Medulla oblongata (tissue), 1 donor: ENCODE data around the gene PCMT1.

Source experiments
- DNase-seq: peaks from one replicate; pipeline ENCODE4 v3.0.0-alpha.2; 2015; ENCODE audit errors: extremely low spot score

The PCMT1 gene

DNA sequence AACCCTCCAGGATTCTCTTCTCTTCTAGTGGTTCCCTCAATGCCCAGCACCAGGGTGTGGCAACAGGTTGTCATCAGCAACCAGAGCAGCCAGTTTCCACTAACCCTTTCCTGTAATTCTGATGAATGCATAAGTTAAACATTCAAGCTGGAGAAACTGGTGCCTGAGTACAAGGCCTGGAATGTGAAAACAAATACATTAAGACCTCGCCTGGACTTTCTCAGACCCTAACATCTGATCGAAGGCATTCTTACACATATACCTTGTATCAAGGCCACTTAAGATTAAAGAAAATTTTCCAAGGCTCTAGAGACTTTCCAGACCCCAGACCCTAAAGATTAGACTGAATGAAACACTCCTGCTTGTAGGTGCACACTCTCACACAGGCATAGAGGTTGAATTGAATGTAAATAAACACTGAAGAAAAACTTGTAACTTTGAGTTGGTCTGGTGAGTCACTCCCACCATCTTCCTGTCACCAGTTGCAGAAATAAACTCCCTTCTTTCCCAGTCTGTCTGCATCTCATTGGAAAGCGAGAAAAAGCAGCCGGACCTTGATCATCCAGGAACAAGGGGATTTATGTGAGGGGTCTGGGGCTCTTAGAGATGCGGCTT, 105.6 kb downstream of the PCMT1 start:
- no peak for DNase-seq

DNA sequence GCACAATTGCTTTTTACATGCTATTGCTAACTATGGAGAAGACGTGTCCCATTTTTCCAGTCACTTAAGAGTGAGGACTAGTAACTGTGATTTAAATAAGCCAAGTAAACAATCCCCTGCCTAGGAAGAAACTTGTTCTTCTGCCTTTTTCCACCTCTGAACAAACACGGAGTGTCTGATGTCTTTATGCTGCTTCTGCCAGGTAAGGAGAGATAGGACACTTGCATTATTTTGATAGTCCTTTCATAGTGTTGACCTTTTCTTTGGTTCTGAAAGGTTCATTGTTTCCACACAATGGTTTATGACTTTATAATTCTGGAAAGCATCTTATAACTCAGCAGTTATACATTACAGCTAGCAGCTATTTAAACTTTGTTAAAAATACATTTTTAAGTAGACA, 106.2 kb downstream of the PCMT1 start:
- DNase-seq: no peak

DNA sequence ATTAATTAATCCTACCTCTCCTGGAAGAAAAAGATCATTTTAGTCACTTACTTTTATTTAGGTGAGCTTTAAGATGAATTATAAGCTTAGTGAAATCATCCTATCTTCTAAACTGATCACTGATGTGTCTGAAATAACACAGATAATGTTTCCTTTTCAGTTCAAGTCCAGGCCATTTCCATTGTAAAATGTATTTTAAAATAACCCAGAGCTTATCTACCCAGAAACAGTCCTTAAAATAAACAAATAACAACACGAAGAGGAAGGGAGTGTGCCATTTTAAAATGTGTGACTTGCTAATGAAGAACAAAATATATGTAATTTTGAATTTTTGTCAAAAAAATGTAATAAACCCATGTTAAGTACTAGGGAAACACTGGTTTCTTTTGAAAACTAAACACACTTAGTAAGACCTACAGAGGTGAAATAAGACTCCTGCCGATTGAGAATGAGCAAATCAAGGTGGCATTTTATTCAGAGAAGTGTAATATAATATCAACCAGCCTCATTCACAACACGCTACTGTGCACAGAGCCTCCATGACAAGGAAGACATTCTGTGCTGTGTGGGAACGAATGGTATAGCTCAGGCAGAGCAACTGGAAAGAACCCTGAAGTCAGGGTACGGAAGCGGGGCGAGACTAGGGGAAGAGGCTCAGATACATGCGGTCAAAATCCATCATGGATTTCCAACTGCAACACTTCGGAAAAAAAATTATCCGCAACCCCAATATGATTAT, 106.9 kb downstream of the PCMT1 start:
- no peak for DNase-seq

DNA sequence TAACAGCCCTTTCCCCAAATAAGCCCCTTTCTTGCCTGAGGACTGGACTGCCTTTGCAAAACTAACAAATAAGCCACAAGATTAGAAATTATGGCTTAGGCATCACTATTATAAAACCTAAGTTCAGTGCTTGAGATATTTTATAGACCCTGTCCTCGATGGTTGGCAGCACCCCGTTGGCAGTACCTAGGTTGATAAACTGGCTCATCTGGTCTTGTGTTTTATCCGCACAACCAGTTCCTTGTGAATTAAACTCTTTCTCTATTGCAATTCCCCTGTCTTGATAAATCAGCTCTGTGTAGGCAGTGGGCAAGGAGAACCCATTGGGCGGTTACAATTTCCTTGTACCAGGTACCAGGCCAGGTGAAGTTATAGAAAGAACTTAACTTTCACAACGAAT, 108.0 kb downstream of the PCMT1 start:
- DNase-seq: no peak

DNA sequence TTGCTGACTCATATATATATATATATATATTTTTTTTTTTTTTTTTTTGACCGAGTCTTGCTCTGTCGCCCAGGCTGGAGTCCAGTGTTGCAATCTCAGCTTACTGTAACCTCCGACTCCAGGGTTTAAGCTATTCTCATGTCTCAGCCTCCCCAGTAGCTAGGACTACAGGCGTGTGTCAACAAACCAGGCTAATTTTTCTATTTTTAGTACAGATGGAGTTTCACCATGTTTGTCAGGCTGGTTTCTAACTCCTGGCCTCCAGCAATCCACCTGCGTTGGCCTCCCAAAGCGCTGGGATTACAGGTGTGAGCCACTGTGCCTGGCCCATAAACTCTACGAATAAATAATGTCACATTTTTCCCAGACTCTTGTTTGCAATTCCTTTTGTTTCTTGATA, 109.8 kb downstream of the PCMT1 start:
- no peak for DNase-seq

DNA sequence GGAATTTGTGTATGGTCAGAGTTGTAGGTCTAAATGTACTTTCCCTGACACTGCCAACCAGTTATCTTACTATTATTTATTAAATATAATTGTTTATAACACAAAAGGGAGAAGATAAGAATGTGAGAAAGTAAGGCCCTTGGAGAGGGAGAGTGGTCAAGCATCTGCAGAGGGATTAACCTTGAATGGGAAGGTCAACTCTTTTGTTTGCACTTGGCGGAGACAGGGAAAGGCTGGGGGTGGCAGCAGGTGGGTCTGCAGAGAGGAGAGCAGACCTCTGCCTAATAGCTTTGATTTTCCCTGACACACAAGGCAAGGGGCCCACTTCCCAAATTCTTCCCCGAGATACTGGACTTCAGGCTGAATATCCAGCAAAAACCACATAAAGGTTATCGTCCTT, 110.4 kb downstream of the PCMT1 start:
- no peak for DNase-seq

DNA sequence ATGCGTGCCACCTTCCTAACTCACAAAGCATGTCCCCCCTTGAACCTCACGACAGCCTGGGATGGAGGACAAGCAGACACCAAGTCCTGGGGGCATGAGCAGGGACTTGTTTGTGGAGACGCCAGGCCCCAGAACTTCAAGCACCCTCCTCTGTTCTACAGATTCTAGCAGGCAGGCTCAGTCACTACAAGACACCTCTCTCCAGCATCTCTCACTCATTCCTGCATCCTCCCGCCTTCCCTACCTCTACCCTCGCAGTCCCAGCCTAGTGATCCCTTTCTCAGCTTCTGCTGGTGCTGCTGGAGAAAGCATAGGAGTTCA, 110.9 kb downstream of the PCMT1 start:
- no peak for DNase-seq
